ENCODE data around the gene IKZF1.

GRCh38 chr7:50305583-50306493 is 1.3 kb downstream of the IKZF1 start:
- TF ChIP-seq POLR2A (IDR thresholded peaks at IDR 0.05): no peak
- TF ChIP-seq, protein P1, sequence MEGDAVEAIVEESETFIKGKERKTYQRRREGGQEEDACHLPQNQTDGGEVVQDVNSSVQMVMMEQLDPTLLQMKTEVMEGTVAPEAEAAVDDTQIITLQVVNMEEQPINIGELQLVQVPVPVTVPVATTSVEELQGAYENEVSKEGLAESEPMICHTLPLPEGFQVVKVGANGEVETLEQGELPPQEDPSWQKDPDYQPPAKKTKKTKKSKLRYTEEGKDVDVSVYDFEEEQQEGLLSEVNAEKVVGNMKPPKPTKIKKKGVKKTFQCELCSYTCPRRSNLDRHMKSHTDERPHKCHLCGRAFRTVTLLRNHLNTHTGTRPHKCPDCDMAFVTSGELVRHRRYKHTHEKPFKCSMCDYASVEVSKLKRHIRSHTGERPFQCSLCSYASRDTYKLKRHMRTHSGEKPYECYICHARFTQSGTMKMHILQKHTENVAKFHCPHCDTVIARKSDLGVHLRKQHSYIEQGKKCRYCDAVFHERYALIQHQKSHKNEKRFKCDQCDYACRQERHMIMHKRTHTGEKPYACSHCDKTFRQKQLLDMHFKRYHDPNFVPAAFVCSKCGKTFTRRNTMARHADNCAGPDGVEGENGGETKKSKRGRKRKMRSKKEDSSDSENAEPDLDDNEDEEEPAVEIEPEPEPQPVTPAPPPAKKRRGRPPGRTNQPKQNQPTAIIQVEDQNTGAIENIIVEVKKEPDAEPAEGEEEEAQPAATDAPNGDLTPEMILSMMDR (IDR thresholded peaks at IDR 0.05 in 4 of 5, conservative IDR thresholded peaks at IDR 0.05 in 1 of 5): no peak
